ENCODE data around the gene RNF128.
"Not testable (repeated sequence)": the region's sequence is repeated elsewhere in the genome, so short reads cannot be mapped to it uniquely, and the experiment has no call there.

Gene RNF128

GRCh38 chrX:106802063-106802387 is 75.5 kb downstream of the RNF128 start:
- Histone ChIP-seq H3K4me1 (ENCODE audit: insufficient read depth, low read length, severe bottlenecking) (no peaks in the 10 kb centered on the region), H3K9me2 (ENCODE audit: low read depth, low read length) (no peaks in the 10 kb centered on the region), H3K4me3 (ENCODE audit: low read depth, low read length, poor library complexity, severe bottlenecking) (no peak overlapping the region), H3K36me3 (ENCODE audit: insufficient read depth, low read length) (no peaks in the 10 kb centered on the region), H2AFZ (ENCODE audit: low read length) (no peak overlapping the region), H3K9me3 (ENCODE audit: low read length) (no peaks in the 10 kb centered on the region), H3K9ac (ENCODE audit: low read length) (no peak overlapping the region), H3K27me3 (ENCODE audit: insufficient read depth, low read length) (no peaks in the 10 kb centered on the region), H3K27ac (ENCODE audit: low read depth, low read length, poor library complexity, severe bottlenecking) (no peak overlapping the region), H3K4me2 (ENCODE audit: low read length) (no peak overlapping the region), H3K79me2 (ENCODE audit: insufficient read depth, low read length) (no peaks in the 10 kb centered on the region), H3F3A (ENCODE audit: insufficient read depth, low read length) (no peaks in the 10 kb centered on the region), H4K20me1 (ENCODE audit: insufficient read depth, low read length) (no peaks in the 10 kb centered on the region)
- TF ChIP-seq, protein P1, sequence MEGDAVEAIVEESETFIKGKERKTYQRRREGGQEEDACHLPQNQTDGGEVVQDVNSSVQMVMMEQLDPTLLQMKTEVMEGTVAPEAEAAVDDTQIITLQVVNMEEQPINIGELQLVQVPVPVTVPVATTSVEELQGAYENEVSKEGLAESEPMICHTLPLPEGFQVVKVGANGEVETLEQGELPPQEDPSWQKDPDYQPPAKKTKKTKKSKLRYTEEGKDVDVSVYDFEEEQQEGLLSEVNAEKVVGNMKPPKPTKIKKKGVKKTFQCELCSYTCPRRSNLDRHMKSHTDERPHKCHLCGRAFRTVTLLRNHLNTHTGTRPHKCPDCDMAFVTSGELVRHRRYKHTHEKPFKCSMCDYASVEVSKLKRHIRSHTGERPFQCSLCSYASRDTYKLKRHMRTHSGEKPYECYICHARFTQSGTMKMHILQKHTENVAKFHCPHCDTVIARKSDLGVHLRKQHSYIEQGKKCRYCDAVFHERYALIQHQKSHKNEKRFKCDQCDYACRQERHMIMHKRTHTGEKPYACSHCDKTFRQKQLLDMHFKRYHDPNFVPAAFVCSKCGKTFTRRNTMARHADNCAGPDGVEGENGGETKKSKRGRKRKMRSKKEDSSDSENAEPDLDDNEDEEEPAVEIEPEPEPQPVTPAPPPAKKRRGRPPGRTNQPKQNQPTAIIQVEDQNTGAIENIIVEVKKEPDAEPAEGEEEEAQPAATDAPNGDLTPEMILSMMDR (IDR thresholded peaks at IDR 0.05; ENCODE audit: low read length): no peak
- TF ChIP-seq EZH2 (IDR thresholded peaks at IDR 0.05; ENCODE audit: borderline replicate concordance, low read length): no peak

DNA sequence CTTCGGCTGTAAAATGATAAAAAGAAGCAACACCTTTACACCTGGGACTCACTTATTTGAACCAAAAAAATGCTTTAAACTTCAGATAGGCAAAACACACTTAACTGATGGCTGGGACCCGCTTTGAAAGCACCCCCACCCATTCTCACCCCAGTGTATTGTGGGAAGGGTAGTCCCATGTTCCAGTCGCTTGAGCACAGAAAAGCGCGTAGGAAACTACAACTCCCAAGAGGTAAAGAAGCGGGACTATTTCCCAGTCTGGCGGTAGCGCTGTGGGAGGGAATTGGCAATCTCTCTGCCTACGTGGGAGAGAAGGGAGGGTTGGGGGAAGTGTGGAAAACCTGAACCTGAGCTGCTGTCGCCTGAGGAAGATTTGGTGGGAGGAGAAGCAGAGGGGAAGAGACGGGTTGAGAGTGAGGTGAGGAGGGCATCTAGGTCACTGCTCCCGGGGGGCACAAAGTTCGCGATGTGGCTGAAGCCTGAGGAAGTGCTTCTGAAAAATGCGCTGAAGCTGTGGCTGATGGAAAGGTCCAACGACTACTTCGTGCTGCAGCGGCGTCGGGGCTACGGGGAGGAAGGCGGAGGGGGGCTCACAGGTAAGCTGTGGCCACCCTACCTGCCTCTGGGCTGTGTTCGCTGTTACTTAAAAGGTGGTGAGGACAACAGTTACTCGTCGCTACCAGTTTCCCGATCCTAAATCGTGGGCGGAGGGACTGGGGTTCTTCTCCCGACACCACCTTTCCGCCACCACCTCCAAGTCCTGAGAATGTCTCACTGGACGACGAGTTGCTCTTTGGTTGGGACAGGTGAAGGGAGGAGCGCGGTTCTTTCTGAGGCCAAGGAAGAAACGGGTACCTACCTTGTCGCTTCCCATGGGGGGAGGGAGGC is 76.1 kb downstream of the RNF128 start, which contains the start of gene TBC1D8B:
Gene TBC1D8B (plus strand): TSS at position 286 of the 888 bp plus-strand sequence. CDS start 181 bp downstream, at position 467.
- H3K36me3 ChIP-seq (ENCODE audit: insufficient read depth, low read length): no peaks in the 10 kb centered on the region
- no peaks in the 10 kb centered on the region for H3K79me2 ChIP-seq (ENCODE audit: insufficient read depth, low read length)
- no peak within 1 kb of the TSS for H2AFZ ChIP-seq (ENCODE audit: low read length)
- no peaks in the 10 kb centered on the region for H3K9me3 ChIP-seq (ENCODE audit: low read length)
- H3K9ac ChIP-seq (ENCODE audit: low read length): no peak within 1 kb of the TSS
- H3K4me1 ChIP-seq (ENCODE audit: insufficient read depth, low read length, severe bottlenecking): no peaks in the 10 kb centered on the region
- no peaks in the 10 kb centered on the region for H3K9me2 ChIP-seq (ENCODE audit: low read depth, low read length)
- no peaks in the 10 kb centered on the region for H4K20me1 ChIP-seq (ENCODE audit: insufficient read depth, low read length)
- no peaks in the 10 kb centered on the region for H3F3A ChIP-seq (ENCODE audit: insufficient read depth, low read length)
- H3K4me2 ChIP-seq (ENCODE audit: low read length): no peak within 1 kb of the TSS
- no peaks in the 10 kb centered on the region for H3K27me3 ChIP-seq (ENCODE audit: insufficient read depth, low read length)
- no peak within 1 kb of the TSS for H3K27ac ChIP-seq (ENCODE audit: low read depth, low read length, poor library complexity, severe bottlenecking)
- no peak for TF ChIP-seq EZH2 (IDR thresholded peaks at IDR 0.05; ENCODE audit: borderline replicate concordance, low read length)
- TF ChIP-seq, protein P1 (IDR thresholded peaks at IDR 0.05; ENCODE audit: low read length): no peak
- H3K4me3 ChIP-seq (ENCODE audit: low read depth, low read length, poor library complexity, severe bottlenecking): no peak within 1 kb of the TSS

GRCh38 chrX:106811131-106811910 is 84.8 kb downstream of the RNF128 start:
- no peaks in the 10 kb centered on the region for H3K79me2 ChIP-seq (ENCODE audit: insufficient read depth, low read length)
- no peak overlapping the region for H3K27ac ChIP-seq (ENCODE audit: low read depth, low read length, poor library complexity, severe bottlenecking)
- no peak overlapping the region for H3K9ac ChIP-seq (ENCODE audit: low read length)
- no peaks in the 10 kb centered on the region for H3F3A ChIP-seq (ENCODE audit: insufficient read depth, low read length)
- no peak for TF ChIP-seq EZH2 (IDR thresholded peaks at IDR 0.05; ENCODE audit: borderline replicate concordance, low read length)
- TF ChIP-seq, protein P1 (IDR thresholded peaks at IDR 0.05; ENCODE audit: low read length): no peak
- H2AFZ ChIP-seq (ENCODE audit: low read length): no peak overlapping the region
- H3K4me3 ChIP-seq (ENCODE audit: low read depth, low read length, poor library complexity, severe bottlenecking): no peak overlapping the region
- no peaks in the 10 kb centered on the region for H3K27me3 ChIP-seq (ENCODE audit: insufficient read depth, low read length)
- H3K4me1 ChIP-seq (ENCODE audit: insufficient read depth, low read length, severe bottlenecking): no peaks in the 10 kb centered on the region
- no peak overlapping the region for H3K4me2 ChIP-seq (ENCODE audit: low read length)
- H3K9me3 ChIP-seq (ENCODE audit: low read length): no peaks in the 10 kb centered on the region
- H3K36me3 ChIP-seq (ENCODE audit: insufficient read depth, low read length): no peaks in the 10 kb centered on the region
- H3K9me2 ChIP-seq (ENCODE audit: low read depth, low read length): no peaks in the 10 kb centered on the region
- no peaks in the 10 kb centered on the region for H4K20me1 ChIP-seq (ENCODE audit: insufficient read depth, low read length)

DNA sequence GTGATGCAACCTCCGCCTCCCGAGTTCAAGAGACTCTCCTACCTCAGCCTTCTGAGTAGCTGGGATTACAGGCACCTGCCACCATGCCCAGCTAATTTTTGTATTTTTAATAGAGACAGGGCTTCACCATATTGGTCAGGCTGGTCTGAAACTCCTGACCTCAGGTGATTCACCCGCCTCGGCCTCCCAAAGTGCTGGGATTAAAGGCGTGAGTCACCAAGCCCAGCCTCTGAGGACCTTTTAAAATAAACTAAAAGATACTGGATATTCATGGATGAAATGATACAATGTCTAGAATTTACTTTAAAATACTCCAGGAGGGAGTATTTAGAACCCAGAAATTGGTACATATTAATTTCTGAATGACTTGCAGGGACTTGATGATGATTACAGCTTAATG is 86.4 kb downstream of the RNF128 start:
- not testable (repeated sequence) for H3K27ac ChIP-seq (ENCODE audit: low read depth, low read length, poor library complexity, severe bottlenecking); H3K79me2 ChIP-seq (ENCODE audit: insufficient read depth, low read length); H3K9me2 ChIP-seq (ENCODE audit: low read depth, low read length); H3K9ac ChIP-seq (ENCODE audit: low read length); H3K36me3 ChIP-seq (ENCODE audit: insufficient read depth, low read length); H3K4me1 ChIP-seq (ENCODE audit: insufficient read depth, low read length, severe bottlenecking); H2AFZ ChIP-seq (ENCODE audit: low read length); H3K27me3 ChIP-seq (ENCODE audit: insufficient read depth, low read length); H3K4me2 ChIP-seq (ENCODE audit: low read length); H3K9me3 ChIP-seq (ENCODE audit: low read length); H4K20me1 ChIP-seq (ENCODE audit: insufficient read depth, low read length); H3F3A ChIP-seq (ENCODE audit: insufficient read depth, low read length); H3K4me3 ChIP-seq (ENCODE audit: low read depth, low read length, poor library complexity, severe bottlenecking)

DNA sequence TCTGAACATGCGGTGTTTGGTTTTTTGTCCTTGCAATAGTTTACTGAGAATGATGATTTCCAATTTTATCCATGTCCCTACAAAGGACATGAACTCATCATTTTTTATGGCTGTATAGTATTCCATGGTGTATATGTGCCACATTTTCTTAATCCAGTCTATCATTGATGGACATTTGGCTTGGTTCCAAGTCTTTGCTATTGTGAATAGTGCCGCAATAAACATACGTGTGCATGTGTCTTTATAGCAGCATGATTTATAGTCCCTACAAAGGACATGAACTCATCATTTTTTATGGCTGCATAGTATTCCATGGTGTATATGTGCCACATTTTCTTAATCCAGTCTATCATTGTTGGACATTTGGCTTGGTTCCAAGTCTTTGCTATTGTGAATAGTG is 87.6 kb downstream of the RNF128 start:
- H3K4me3 ChIP-seq (ENCODE audit: low read depth, low read length, poor library complexity, severe bottlenecking); H3F3A ChIP-seq (ENCODE audit: insufficient read depth, low read length); H3K27me3 ChIP-seq (ENCODE audit: insufficient read depth, low read length); H3K4me2 ChIP-seq (ENCODE audit: low read length); H3K9me3 ChIP-seq (ENCODE audit: low read length); H4K20me1 ChIP-seq (ENCODE audit: insufficient read depth, low read length); H3K79me2 ChIP-seq (ENCODE audit: insufficient read depth, low read length); H3K4me1 ChIP-seq (ENCODE audit: insufficient read depth, low read length, severe bottlenecking); H3K36me3 ChIP-seq (ENCODE audit: insufficient read depth, low read length); H3K27ac ChIP-seq (ENCODE audit: low read depth, low read length, poor library complexity, severe bottlenecking); H3K9ac ChIP-seq (ENCODE audit: low read length); H3K9me2 ChIP-seq (ENCODE audit: low read depth, low read length); H2AFZ ChIP-seq (ENCODE audit: low read length): not testable (repeated sequence)
